ENCODE measurements around the gene FHIT. TPM values are rescaled to one million over a fixed set of nuclear protein-coding genes. Genes with fewer than 3 reads are reported as not detected.
"Not testable (repeated sequence)": the region's sequence is repeated elsewhere in the genome, so short reads cannot be mapped to it uniquely, and the experiment has no call there.

FHIT gene
- total and polyA plus RNA-seq, 5 experiments from 2014 or later, result 11.7 to 32.3 (median 15.5) TPM

DNA sequence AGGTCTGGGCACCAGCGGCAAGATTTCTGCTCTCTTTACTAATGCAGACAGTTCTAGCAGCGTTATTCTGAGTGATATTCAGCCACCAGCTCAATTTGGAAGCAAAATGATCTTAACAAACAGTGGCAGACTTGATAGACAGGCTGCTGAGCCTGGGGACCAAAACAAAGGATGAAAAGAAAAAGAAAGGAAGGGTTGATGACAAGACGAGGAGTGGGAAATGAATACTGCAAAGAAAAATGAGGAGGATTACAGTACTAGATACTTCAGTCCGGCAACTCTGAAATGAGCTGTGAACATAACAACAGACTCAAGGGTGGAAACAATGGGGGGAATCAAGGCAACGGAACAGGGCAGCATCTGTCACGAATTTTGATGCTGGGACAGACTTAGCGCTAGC lies 28.8 kb downstream of the FHIT start:
- POLR2A ChIA-PET, result no interaction called here
- Mint-ChIP-seq H3K27me3 (peaks cover 0 to 3% (median 0%) of the 10 kb centered on the region in 5 donors), H3K27ac (peak overlapping the region in 1 of 10 donors; percentile 35), H3K36me3 (peaks cover 0 to 8% (median under 1%) of the 10 kb centered on the region in 3 donors), H3K4me1 (no peaks in the 10 kb centered on the region), H3K9me3 (peaks cover 0 to 7% (median under 1%) of the 10 kb centered on the region in 9 donors), H3K4me3 (no peak overlapping the region)
- DNase-seq (no peak), ATAC-seq (no peak)

DNA sequence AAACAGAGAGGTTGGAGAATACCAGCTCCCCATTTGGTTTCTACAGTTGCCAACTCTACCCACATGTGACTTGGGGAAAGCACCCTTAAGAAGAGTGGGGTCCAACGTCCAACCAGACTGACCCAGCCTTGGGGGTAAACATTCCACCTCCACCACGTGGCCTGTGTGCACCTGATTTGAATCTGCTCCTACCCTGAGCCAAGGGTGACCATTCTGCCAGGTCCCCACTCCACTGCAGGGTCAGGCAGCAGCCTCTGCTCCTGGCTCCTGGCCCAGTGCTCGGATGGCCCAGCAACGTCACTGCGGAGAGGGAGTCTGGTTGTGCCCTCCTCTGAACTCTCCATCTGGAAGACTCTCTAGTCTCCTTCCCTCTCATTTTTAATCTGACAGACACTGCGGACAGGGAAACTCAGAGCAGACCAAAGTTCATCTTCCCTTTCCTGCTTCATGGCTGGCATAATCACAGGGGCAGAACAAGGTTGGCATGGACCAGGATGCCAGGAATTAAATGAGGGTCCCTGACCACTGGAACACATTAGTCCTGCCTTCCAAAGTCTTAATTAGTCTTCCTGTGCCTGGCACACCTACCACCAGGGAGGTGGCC lies 29.4 kb downstream of the FHIT start:
- no peak for DNase-seq
- H3K36me3 Mint-ChIP-seq, result peaks cover 0 to 14% (median 5%) of the 10 kb centered on the region in 3 donors
- H3K27me3 Mint-ChIP-seq, result peaks cover 0 to 3% (median 0%) of the 10 kb centered on the region in 5 donors
- ATAC-seq, result no peak
- peaks cover 0 to 10% (median 3%) of the 10 kb centered on the region in 9 donors for H3K9me3 Mint-ChIP-seq
- POLR2A ChIA-PET, result no interaction called here
- no peak overlapping the region for H3K27ac Mint-ChIP-seq
- H3K4me1 Mint-ChIP-seq, result no peaks in the 10 kb centered on the region
- H3K4me3 Mint-ChIP-seq, result no peak overlapping the region

DNA sequence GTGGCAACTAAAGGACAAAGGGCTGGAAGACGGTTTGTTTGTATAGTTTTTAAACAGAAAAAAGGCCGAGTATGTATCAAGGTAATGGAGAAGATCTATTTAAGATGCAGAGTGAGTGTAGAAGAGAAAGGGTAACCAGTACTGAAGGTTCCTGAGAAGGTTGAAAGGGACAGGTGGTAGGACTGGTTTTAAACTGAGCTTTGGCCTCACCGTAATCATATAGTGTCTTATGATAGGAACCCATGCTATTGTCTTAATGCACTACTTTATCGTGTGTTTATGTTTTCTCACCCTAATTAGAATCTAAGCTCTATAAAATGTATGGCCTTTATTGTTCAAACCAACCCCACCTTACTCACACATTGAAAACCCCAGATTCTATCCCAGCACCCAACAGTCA lies 32.7 kb downstream of the FHIT start:
- ATAC-seq, result no peak
- no peak for DNase-seq
- H3K9me3 Mint-ChIP-seq, result peaks cover 0 to 17% (median 9%) of the 10 kb centered on the region in 9 donors
- H3K27ac Mint-ChIP-seq, result no peak overlapping the region
- H3K27me3 Mint-ChIP-seq, result peaks cover 0 to 3% (median 0%) of the 10 kb centered on the region in 5 donors
- no peaks in the 10 kb centered on the region for H3K4me1 Mint-ChIP-seq
- peaks cover 0 to 21% (median 10%) of the 10 kb centered on the region in 3 donors for H3K36me3 Mint-ChIP-seq
- POLR2A ChIA-PET, result no interaction called here
- H3K4me3 Mint-ChIP-seq, result no peak overlapping the region

DNA sequence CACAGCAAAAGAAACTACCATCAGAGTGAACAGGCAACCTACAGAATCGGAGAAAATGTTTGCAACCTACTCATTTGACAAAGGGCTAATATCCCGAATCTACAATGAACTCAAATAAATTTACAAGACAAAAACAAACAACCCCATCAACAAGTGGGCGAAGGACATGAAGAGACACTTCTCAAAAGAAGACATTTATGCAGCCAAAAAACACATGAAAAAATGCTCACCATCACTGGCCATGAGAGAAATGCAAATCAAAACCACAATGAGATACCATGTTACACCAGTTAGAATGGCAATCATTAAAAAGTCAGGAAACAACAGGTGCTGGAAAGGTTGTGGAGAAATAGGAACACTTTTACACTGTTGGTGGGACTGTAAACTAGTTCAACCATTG lies 35.1 kb downstream of the FHIT start:
- POLR2A ChIA-PET, H3K27ac Mint-ChIP-seq, H3K4me1 Mint-ChIP-seq, H3K4me3 Mint-ChIP-seq, ATAC-seq, DNase-seq, H3K27me3 Mint-ChIP-seq: not testable (repeated sequence)
- peaks cover 0 to 29% (median 10%) of the 10 kb centered on the region in 9 donors for H3K9me3 Mint-ChIP-seq
- peaks cover 0 to 25% (median 14%) of the 10 kb centered on the region in 3 donors for H3K36me3 Mint-ChIP-seq

DNA sequence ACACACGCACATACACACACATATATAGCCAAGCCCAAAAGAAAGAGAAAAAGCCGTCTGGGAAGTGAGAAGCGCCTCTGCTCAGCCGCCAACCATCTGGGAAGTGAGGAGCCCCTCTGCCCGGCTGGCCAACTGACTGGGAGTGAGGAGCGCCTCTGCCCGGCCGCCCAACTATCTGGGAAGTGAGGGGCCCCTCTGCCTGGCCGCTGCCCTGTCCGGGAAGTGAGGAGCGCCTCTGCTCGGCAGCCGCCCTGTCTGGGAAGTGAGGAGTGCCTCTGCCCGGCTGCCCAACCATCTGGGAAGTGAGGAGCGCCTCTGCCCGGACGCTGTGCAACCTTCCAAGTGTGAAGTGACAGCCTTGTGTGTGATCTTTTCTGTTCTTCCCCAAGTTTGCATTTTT lies 49.2 kb downstream of the FHIT start:
- Mint-ChIP-seq H3K27ac (no peak overlapping the region), H3K9me3 (peaks cover 0 to 8% (median 0%) of the 10 kb centered on the region in 9 donors), H3K27me3 (no peaks in the 10 kb centered on the region), H3K36me3 (peaks cover 0 to 3% (median 2%) of the 10 kb centered on the region in 3 donors), H3K4me3 (no peak overlapping the region), H3K4me1 (peaks cover 0 to 5% (median 0%) of the 10 kb centered on the region in 4 donors)
- DNase-seq (no peak), ATAC-seq (no peak)
- POLR2A ChIA-PET, result no interaction called here

DNA sequence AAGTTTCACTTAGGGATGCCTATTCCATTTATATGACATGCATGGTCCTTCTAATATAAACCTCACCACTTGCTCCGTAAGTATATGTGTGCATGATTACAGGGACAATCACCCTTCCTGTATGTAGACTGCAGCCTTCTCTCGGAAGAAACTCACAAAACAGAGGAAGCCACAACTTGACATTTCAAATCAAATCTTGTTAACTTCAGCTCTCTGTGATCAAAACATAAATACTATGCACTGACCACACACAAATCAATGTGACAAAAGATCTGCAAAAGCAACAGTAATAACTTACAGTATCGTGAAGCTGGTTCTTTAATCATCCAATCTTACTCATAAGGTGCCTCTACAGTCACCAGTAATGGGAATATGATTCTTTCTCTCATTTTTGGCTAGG lies 50.2 kb downstream of the FHIT start:
- peaks cover 0 to 2% (median 0%) of the 10 kb centered on the region in 3 donors for H3K36me3 Mint-ChIP-seq
- POLR2A ChIA-PET, result no interaction called here
- no peak overlapping the region for H3K27ac Mint-ChIP-seq

DNA sequence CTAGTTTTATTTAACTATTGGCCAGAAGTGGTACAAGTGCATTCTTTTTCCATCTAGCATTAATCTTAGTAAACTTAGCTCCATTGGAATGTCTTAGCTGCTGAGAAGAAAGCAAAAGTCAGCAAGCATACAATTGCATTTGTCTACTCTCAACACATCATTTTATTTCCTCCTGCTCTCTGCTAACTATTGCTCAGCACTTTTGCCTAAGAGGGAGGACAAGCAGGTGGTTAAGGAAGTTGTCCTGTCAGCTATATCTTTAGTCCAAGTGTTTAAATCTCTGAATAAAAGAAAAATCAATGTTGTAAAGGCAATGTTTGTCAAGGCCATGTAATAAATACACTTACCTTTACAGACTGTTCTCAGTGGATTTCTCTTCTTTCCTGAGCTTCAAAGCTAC lies 51.0 kb downstream of the FHIT start:
- Mint-ChIP-seq H3K27me3 (no peaks in the 10 kb centered on the region), H3K4me1 (peaks cover 0 to 5% (median 0%) of the 10 kb centered on the region in 4 donors), H3K27ac (peak overlapping the region in 1 of 10 donors; percentile 64), H3K36me3 (peaks cover 0 to 2% (median 0%) of the 10 kb centered on the region in 3 donors), H3K4me3 (no peak overlapping the region), H3K9me3 (peaks cover 0 to 6% (median 0%) of the 10 kb centered on the region in 9 donors)
- ATAC-seq (no peak), DNase-seq (no peak)
- POLR2A ChIA-PET, result no interaction called here

More for the DNA sequence above, 50.2 kb downstream of the FHIT start:
- Mint-ChIP-seq H3K4me3 (no peak overlapping the region), H3K4me1 (peaks cover 0 to 5% (median 0%) of the 10 kb centered on the region in 4 donors), H3K9me3 (peaks cover 0 to 6% (median 0%) of the 10 kb centered on the region in 9 donors), H3K27me3 (no peaks in the 10 kb centered on the region)
- ATAC-seq, result no peak
- DNase-seq, result no peak

DNA sequence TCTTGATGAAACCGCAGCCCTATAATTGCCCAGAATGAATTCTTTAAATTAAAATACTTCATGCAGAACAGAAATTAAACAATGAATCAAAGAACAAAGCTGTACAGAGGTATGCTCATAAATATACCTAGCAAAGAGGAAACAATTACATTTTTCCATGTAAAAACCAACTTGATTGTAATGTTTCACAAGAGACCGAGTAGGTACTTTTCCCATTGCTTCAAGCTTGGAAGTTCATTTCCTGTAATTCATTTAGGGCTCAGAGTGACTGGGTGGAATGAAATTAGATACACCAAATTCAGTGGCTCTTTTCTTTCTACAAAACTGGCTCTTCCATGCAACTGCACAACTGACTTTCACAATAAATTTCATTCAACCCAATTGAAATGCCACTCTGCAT lies 51.4 kb downstream of the FHIT start:
- Mint-ChIP-seq H3K4me3 (no peak overlapping the region), H3K9me3 (peaks cover 0 to 6% (median 0%) of the 10 kb centered on the region in 9 donors), H3K4me1 (peaks cover 0 to 9% (median 0%) of the 10 kb centered on the region in 4 donors), H3K27me3 (no peaks in the 10 kb centered on the region), H3K36me3 (peaks cover 0 to 2% (median 0%) of the 10 kb centered on the region in 3 donors), H3K27ac (no peak overlapping the region)
- no peak for ATAC-seq
- no peak for DNase-seq
- POLR2A ChIA-PET, result no interaction called here

DNA sequence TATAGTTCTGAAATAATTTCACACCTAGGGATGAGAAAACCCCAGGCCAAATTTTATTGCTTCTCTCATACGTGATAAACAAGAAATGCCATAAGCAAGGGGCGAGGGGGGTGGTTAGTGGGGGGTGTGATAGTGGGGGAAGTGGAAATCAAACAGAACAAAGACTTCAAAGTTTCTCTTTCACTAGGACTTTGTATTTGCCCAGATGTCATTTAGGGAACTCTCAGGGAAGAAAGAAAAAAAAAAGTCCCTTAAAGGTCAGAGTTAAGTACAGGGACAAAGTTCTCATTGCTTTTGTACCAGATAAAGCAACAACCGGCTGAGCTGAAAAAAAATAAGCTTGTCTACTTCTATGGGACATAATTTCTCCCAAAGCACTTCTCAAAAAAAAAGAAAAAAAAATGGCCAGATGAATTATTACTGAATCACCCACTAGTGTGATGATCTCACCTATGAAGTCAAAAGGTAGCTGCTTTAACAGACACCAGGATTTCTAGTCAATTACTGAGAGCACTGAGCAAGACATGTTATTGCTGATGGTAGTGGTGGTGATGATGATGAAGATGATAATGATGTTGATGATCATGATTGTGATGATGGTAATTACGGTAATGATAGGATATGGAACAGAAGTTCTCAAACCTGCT lies 56.2 kb downstream of the FHIT start:
- Mint-ChIP-seq H3K36me3 (peaks cover 0 to 9% (median 0%) of the 10 kb centered on the region in 3 donors), H3K4me1 (peaks cover 0 to 4% (median 0%) of the 10 kb centered on the region in 4 donors), H3K4me3 (no peak overlapping the region), H3K27ac (no peak overlapping the region), H3K27me3 (no peaks in the 10 kb centered on the region), H3K9me3 (peaks cover 0 to 2% (median 0%) of the 10 kb centered on the region in 9 donors)
- POLR2A ChIA-PET, result no interaction called here
- ATAC-seq (no peak), DNase-seq (no peak)

DNA sequence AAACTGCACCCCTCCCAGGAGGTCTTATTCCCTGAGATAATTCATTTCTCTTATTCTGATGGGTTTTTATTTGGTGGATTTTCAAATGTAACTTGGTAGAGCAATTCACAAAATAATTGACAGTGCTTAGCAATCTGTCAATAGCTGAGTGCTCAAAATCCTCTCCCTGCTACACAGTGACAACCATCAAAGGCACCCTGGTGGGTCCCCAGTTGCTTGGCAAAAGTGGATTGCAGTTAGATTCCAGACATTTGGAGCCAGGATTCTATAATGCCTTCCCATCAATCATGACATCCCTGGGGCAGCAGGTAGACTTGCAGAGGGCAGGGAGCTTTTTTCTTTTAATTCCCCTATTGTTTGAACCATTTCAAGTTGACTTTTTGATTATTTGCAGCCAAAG lies 59.0 kb downstream of the FHIT start:
- Mint-ChIP-seq H3K9me3 (peaks cover 0 to 11% (median 3%) of the 10 kb centered on the region in 9 donors), H3K27ac (no peak overlapping the region), H3K4me3 (no peak overlapping the region), H3K27me3 (no peaks in the 10 kb centered on the region), H3K4me1 (peaks cover 0 to 4% (median 0%) of the 10 kb centered on the region in 4 donors), H3K36me3 (peaks cover 0 to 16% (median 0%) of the 10 kb centered on the region in 3 donors)
- POLR2A ChIA-PET, result no interaction called here
- ATAC-seq, result no peak
- no peak for DNase-seq

DNA sequence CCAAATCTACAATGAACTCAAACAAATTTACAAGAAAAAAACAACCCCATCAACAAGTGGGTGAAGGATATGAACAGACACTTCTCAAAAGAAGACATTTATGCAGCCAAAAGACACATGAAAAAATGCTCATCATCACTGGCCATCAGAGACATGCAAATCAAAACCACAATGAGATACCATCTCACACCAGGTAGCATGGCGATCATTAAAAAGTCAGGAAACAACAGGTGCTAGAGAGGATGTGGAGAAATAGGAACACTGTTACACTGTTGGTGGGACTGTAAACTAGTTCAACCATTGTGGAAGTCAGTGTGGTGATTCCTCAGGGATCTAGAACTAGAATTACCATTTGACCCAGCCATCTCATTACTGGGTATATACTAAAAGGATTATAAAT lies 61.0 kb downstream of the FHIT start:
- H3K27me3 Mint-ChIP-seq, POLR2A ChIA-PET: not testable (repeated sequence)

DNA sequence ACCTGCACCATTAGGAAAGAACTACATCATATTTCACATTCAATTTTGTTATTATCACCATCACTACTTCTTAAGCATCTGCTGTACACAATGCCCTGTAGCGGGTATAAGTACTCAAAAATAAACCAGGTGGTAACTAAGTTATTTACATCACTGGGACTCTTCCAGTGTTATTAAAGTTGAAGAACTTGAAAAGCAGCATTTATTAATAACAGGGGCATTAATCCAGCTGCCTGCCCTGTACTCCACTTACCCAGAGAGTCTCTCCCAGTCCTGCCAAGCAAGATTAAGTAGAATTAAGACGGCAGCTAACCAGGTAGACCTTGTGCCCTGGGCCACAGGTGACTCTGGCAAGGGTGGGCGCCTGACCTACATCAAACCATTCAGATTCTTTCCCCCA lies 65.2 kb downstream of the FHIT start:
- no peak for DNase-seq
- H3K36me3 Mint-ChIP-seq, result peaks cover 0 to 10% (median 0%) of the 10 kb centered on the region in 3 donors
- no peak overlapping the region for H3K27ac Mint-ChIP-seq
- peaks cover 0 to 10% (median 2%) of the 10 kb centered on the region in 4 donors for H3K4me1 Mint-ChIP-seq
- no peak overlapping the region for H3K4me3 Mint-ChIP-seq
- no peak for ATAC-seq
- POLR2A ChIA-PET, result no interaction called here
- H3K27me3 Mint-ChIP-seq, result no peaks in the 10 kb centered on the region
- H3K9me3 Mint-ChIP-seq, result peaks cover 0 to 11% (median 4%) of the 10 kb centered on the region in 9 donors

More for the DNA sequence above, 61.0 kb downstream of the FHIT start:
- Mint-ChIP-seq H3K36me3 (peaks cover 0 to 16% (median 0%) of the 10 kb centered on the region in 3 donors), H3K9me3 (peaks cover 0 to 11% (median 4%) of the 10 kb centered on the region in 9 donors)
- ATAC-seq, DNase-seq, H3K4me3 Mint-ChIP-seq, H3K27ac Mint-ChIP-seq, H3K4me1 Mint-ChIP-seq: not testable (repeated sequence)

DNA sequence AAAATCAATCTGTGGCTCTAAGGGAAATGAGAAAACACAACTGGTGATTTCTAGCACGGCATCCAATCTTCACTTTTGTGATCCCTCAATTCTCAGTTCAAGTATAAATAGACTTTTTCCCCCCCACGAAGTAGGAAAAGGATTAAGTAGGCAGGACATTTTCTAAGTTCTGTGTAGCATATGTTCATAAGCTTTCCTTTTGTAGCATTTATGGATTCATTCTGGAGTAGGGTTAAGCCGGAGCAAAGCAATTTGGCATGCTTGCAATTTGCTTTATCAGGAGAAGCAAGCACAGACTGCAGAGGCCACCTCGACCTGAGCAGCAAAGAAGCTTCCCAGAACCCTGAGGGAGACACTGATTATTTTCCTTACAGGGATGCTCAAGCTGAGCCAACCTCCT lies 66.3 kb downstream of the FHIT start:
- no peak for ATAC-seq
- no peak overlapping the region for H3K4me3 Mint-ChIP-seq

More for the DNA sequence above, 66.3 kb downstream of the FHIT start:
- POLR2A ChIA-PET, result no interaction called here
- peaks cover 0 to 10% (median 0%) of the 10 kb centered on the region in 3 donors for H3K36me3 Mint-ChIP-seq
- H3K9me3 Mint-ChIP-seq, result peaks cover 0 to 11% (median 3%) of the 10 kb centered on the region in 9 donors
- H3K27me3 Mint-ChIP-seq, result no peaks in the 10 kb centered on the region
- no peak overlapping the region for H3K27ac Mint-ChIP-seq
- no peak for DNase-seq
- H3K4me1 Mint-ChIP-seq, result peaks cover 0 to 12% (median 2%) of the 10 kb centered on the region in 4 donors

Measured in naive thymus-derived CD8-positive, alpha-beta T cell (primary cell).